ENCODE measurements around the gene NR3C2.

NR3C2 gene

DNA sequence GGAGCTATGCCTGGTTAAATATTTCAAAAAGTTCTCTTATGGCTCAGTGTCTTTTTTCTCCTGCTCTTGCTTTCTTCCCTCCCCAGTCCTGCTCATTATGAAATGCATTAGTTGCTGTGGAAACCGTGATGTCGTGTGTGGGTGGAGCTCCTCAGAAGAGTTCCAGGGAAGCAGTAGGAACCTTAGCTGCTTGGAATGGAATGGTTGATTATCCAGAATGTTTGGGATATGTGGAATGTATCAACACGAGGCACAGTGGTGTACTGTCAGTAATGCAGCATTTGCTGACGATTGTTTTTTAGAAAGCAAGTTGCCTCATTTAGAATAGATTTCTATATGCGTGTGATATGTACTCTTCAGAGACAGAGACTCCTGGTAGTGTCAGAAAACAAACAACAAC lies 377.1 kb downstream of the NR3C2 start:
- no peak overlapping the region for H3K27ac Mint-ChIP-seq
- ATAC-seq, result no peak
- no peaks in the 10 kb centered on the region for H3K9me3 Mint-ChIP-seq
- no peaks in the 10 kb centered on the region for H3K36me3 Mint-ChIP-seq
- H3K4me3 Mint-ChIP-seq, result no peak overlapping the region
- no peaks in the 10 kb centered on the region for H3K27me3 Mint-ChIP-seq
- H3K4me1 Mint-ChIP-seq, result peaks cover 12% of the 10 kb centered on the region

GRCh38 chr4:148064451-148064850 lies 377.8 kb downstream of the NR3C2 start:
- no peaks in the 10 kb centered on the region for H3K9me3 Mint-ChIP-seq
- H3K36me3 Mint-ChIP-seq, result no peaks in the 10 kb centered on the region
- H3K4me3 Mint-ChIP-seq, result no peak overlapping the region
- no peak overlapping the region for H3K27ac Mint-ChIP-seq
- no peaks in the 10 kb centered on the region for H3K27me3 Mint-ChIP-seq
- peaks cover 17% of the 10 kb centered on the region for H3K4me1 Mint-ChIP-seq
- ATAC-seq, result no peak

- Mint-ChIP-seq H3K36me3 (no peaks in the 10 kb centered on the region), H3K9me3 (no peaks in the 10 kb centered on the region), H3K4me1 (peaks cover 31% of the 10 kb centered on the region), H3K27me3 (no peaks in the 10 kb centered on the region), H3K4me3 (no peak overlapping the region), H3K27ac (no peak overlapping the region)
- ATAC-seq, result no peak
Measured at GRCh38 chr4:148062301-148062950, 379.8 kb downstream of the NR3C2 start.

DNA sequence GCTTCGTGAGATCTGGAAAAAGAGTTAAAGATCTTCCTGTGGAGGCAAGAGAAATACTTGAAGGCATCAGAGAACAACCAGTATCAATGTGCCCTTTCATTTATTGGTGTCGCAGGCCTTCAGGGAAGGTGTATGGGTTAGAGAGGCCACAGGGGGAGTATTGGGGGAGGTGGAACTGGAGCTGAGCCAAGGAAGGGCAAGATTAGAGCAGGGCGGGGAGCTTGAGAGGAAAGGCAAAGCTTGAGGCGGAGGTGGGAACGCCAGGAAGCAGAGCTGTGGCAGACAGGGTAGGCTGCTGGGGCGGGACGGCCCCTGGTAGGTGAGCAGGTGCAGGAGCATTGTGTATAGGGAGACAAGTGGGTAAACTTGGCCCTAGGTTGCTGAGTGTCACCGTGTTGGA lies 380.4 kb downstream of the NR3C2 start:
- Mint-ChIP-seq H3K36me3 (no peaks in the 10 kb centered on the region), H3K4me1 (peaks cover 37% of the 10 kb centered on the region), H3K27ac (no peak overlapping the region), H3K27me3 (no peaks in the 10 kb centered on the region), H3K9me3 (no peaks in the 10 kb centered on the region), H3K4me3 (no peak overlapping the region)
- no peak for ATAC-seq

GRCh38 chr4:148061141-148061481 lies 381.1 kb downstream of the NR3C2 start:
- Mint-ChIP-seq H3K4me3 (no peak overlapping the region), H3K36me3 (no peaks in the 10 kb centered on the region), H3K9me3 (no peaks in the 10 kb centered on the region), H3K27me3 (no peaks in the 10 kb centered on the region), H3K4me1 (peaks cover 41% of the 10 kb centered on the region), H3K27ac (no peak overlapping the region)
- ATAC-seq, result no peak

DNA sequence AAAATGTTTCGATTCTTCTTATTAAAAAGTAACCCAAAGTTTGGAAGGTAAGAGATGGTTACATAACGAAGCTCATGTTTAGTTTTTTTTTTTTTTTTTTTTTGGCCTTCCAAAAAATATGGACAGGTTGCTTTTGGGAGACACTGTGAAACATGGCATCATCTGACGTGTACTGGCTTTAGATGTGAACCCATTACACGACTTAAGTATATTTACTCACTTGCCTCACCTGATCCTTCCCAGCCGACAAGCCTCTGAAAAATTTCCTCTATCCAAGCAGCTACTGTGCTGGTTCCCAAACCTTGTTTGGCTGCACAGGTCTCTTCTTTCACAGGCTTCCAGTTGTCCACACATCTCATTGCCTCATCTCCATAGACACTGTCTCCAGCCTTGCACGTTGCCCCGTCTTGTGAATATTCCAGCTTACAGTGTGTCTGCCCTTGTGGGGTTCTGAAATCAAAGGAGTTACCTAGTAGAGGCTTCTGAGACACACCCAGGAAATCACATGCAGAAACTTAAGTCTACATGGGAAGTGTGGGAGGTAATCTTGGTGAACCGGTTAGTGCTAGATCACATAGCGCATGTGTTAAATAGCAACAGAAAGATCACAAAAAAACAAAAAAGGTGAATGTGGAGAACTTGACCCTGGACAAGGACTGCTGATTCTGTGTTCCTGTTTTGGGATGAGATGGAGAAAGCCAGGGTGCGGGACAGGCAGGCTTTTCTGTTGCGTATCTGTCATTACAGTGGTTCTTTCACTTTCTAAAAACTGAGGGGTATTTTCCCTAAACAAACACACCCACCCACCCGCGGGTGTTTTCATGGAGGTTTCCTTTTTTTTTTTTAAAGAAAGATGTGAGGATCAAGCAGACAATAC lies 381.7 kb downstream of the NR3C2 start:
- no peak for ATAC-seq
- H3K4me1 Mint-ChIP-seq, result peaks cover 41% of the 10 kb centered on the region
- H3K27ac Mint-ChIP-seq, result no peak overlapping the region
- no peaks in the 10 kb centered on the region for H3K9me3 Mint-ChIP-seq
- peak overlapping the region; percentile 52 for H3K4me3 Mint-ChIP-seq
- no peaks in the 10 kb centered on the region for H3K27me3 Mint-ChIP-seq
- H3K36me3 Mint-ChIP-seq, result no peaks in the 10 kb centered on the region

DNA sequence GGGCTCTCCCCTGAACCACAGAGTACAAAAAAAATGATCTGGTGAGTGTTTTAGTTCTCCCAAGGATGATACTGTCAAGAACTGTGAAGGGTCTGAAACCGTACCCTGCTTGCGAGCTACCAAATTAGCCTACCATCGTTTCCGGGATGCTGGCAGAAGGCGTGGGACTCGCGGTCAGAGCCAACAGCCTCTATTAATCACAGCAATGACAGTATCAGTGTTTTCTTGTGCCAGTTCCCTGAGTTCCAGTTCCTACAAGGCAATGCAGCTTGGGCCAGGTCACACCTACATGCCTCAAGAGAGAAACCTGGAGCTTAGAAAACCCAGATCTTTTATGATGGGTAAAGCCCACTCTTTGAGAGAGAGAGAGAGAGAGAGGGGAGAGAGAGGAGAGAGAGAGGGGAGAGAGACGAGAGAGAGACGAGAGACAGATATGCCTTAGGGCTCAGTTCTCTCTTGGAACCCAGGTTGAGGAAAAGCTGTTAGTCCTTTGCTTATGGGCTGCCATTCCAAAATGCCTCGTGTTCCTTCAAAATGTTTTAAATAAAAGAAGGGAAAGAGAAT lies 382.5 kb downstream of the NR3C2 start:
- no peaks in the 10 kb centered on the region for H3K9me3 Mint-ChIP-seq
- no peak for ATAC-seq
- no peak overlapping the region for H3K4me3 Mint-ChIP-seq
- no peaks in the 10 kb centered on the region for H3K27me3 Mint-ChIP-seq
- no peak overlapping the region for H3K27ac Mint-ChIP-seq
- no peaks in the 10 kb centered on the region for H3K36me3 Mint-ChIP-seq
- H3K4me1 Mint-ChIP-seq, result peaks cover 41% of the 10 kb centered on the region

DNA sequence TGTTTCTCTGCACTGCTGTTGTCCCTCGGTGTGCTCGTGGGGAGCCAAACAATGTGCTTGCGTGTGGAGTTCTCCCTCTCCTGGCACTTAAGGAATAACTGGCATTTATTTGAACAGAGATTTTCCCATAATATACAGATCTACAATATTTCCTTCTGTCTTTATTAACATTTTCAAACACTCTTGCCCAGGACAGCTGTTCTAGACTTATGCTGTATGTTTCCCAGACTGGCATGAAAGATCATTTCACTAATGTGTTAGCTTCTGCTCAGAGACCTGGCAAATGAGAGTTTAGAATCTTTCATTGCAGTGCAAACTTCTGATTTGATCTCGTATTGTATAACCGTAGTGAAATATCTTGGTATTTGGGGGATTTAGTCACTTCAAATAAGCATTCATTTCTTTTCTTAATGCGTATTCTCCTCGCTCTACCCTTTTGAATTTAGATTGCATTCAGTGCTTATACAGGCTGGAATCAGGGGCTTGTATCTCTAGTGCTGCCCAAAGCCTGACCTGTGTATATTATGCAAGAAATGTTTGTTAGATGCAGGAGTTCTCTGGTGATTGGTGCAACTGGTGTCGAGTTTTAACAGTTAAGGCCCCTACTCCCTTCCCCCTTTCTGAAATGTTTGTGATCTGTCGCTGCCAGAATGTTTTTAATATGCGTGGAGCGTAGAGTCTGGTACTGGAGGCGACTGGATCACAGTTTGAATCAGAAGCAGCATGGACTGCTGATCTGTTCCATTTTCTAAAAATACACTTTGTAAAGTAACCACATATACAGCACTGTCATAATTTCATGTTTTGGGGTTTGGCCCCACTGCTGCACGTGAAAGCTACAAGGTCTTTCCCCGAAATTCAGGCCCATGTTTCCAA lies 384.0 kb downstream of the NR3C2 start:
- Mint-ChIP-seq H3K9me3 (no peaks in the 10 kb centered on the region), H3K36me3 (no peaks in the 10 kb centered on the region), H3K4me3 (no peak overlapping the region), H3K27me3 (no peaks in the 10 kb centered on the region), H3K27ac (no peak overlapping the region), H3K4me1 (peaks cover 41% of the 10 kb centered on the region)
- ATAC-seq, result no peak

DNA sequence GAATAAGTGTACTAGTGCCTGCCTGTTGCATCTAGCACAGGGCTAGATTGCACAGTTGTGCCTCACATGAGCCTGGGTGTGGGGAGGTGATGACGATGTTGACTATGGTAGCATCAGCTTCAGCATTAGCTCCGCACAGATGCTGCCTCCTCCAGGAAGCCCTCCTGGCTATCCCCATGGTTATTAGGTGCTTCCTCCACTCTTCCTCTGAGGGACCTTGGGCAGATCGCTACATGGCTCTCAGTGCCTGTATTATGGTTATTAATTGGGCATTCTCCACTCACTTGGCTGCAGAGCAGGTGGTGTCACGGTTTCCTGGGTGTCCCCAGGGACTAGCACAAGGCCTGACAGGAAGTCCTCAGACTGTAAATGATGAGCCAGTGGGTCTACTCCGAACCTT lies 384.7 kb downstream of the NR3C2 start:
- ATAC-seq, result peak; percentile 63
- Mint-ChIP-seq H3K27ac (no peak overlapping the region), H3K4me1 (peaks cover 41% of the 10 kb centered on the region), H3K27me3 (no peaks in the 10 kb centered on the region), H3K9me3 (no peaks in the 10 kb centered on the region), H3K4me3 (no peak overlapping the region), H3K36me3 (no peaks in the 10 kb centered on the region)

DNA sequence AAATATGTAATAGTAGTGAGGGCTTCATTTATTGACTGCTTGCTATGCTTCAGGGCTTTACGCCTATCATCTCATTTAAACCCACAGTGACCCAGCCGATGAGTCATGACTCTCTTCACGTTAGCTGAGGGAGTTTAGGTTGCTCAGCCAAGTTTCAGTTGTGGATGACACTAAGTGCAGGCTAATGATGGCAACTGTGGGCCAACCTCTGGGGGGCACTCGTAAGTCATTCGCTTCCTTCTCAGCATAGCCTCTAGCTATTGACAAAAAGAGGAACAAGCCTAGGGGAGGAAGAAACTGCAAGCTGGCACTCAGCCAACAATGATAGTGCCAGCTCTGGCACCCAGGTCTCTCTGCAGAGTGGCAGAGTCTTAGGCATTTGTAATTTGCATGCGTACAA lies 385.3 kb downstream of the NR3C2 start:
- no peak overlapping the region for H3K4me3 Mint-ChIP-seq
- H3K4me1 Mint-ChIP-seq, result peaks cover 41% of the 10 kb centered on the region

GRCh38 chr4:148055844-148056243 lies 386.4 kb downstream of the NR3C2 start:
- no peaks in the 10 kb centered on the region for H3K9me3 Mint-ChIP-seq
- peaks cover 35% of the 10 kb centered on the region for H3K4me1 Mint-ChIP-seq
- H3K27ac Mint-ChIP-seq, result no peak overlapping the region
- H3K4me3 Mint-ChIP-seq, result no peak overlapping the region
- ATAC-seq, result no peak
- H3K36me3 Mint-ChIP-seq, result no peaks in the 10 kb centered on the region
- H3K27me3 Mint-ChIP-seq, result peaks cover 2% of the 10 kb centered on the region

More for the DNA sequence above, 385.3 kb downstream of the NR3C2 start:
- Mint-ChIP-seq H3K27ac (no peak overlapping the region), H3K36me3 (no peaks in the 10 kb centered on the region), H3K9me3 (no peaks in the 10 kb centered on the region), H3K27me3 (no peaks in the 10 kb centered on the region)
- peak; percentile 95 for ATAC-seq

GRCh38 chr4:148054275-148054674 lies 387.9 kb downstream of the NR3C2 start:
- H3K9me3 Mint-ChIP-seq, result no peaks in the 10 kb centered on the region
- no peak for ATAC-seq
- peaks cover 9% of the 10 kb centered on the region for H3K27me3 Mint-ChIP-seq
- H3K36me3 Mint-ChIP-seq, result no peaks in the 10 kb centered on the region
- H3K27ac Mint-ChIP-seq, result no peak overlapping the region
- peaks cover 23% of the 10 kb centered on the region for H3K4me1 Mint-ChIP-seq
- H3K4me3 Mint-ChIP-seq, result no peak overlapping the region

DNA sequence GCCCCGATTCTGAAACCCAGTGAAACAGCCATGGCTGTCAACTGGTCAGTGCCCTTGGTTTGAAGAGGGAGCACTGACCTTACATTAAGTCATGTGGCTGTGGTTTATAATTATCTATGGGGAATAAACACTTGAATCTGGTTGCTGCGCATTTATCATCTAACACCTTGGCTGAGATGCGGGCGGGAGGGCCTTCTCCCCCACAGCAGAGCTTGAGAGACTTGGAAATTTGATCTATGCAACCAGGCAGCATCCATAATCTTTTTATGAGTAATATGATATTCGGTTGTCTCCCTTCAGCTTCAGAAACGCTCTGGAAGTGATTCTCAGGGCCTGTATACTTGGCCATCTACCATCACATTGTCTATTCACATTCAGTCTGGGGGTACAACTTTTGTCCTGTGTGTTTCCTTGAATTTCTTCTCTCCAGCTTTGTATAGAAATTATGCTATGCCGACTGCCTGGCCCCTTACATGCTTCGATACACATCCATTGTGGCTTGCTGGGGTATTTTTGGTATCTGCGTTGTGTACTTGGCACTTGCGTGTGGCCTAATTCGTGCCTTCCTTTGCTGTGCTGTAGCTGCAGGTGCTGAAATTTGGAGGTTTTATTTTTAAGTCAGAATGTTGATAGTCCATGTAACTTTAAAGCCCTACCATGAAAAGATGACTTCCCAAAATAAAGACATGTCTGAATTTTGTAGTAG lies 388.8 kb downstream of the NR3C2 start:
- Mint-ChIP-seq H3K27me3 (peaks cover 9% of the 10 kb centered on the region), H3K4me1 (peaks cover 20% of the 10 kb centered on the region), H3K9me3 (no peaks in the 10 kb centered on the region), H3K36me3 (no peaks in the 10 kb centered on the region), H3K27ac (no peak overlapping the region), H3K4me3 (no peak overlapping the region)
- ATAC-seq, result no peak

DNA sequence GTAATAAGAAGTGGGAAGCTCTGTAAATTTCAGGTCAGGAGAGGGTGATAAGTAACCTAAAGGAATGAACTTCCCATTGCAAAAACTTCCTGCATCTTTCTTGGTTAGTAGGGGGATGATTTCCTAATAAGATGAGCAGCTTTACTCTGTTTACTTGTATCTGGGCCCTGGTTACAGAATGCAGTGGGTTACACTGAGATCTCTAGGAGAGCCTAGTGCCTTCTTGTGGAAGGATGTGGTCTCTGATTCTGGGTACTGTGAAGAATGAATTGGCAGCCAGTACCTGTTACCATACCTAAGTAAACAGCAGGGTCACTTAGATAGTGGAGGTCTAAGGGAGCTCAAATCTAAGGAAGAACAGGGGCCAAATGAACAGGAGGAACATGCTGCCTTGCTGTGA lies 389.8 kb downstream of the NR3C2 start:
- Mint-ChIP-seq H3K4me3 (no peak overlapping the region), H3K27me3 (peaks cover 9% of the 10 kb centered on the region), H3K27ac (no peak overlapping the region), H3K9me3 (no peaks in the 10 kb centered on the region), H3K36me3 (no peaks in the 10 kb centered on the region), H3K4me1 (peaks cover 10% of the 10 kb centered on the region)
- no peak for ATAC-seq

- ATAC-seq, result no peak
- peaks cover 9% of the 10 kb centered on the region for H3K27me3 Mint-ChIP-seq
- no peaks in the 10 kb centered on the region for H3K9me3 Mint-ChIP-seq
- H3K36me3 Mint-ChIP-seq, result no peaks in the 10 kb centered on the region
- H3K4me1 Mint-ChIP-seq, result no peaks in the 10 kb centered on the region
- H3K27ac Mint-ChIP-seq, result no peak overlapping the region
- no peak overlapping the region for H3K4me3 Mint-ChIP-seq
Measured at GRCh38 chr4:148051403-148051802, 390.8 kb downstream of the NR3C2 start.
